OCI-LY3 (cell line): ENCODE measurements around the gene OR1L6.

Experiments used
- H2AFZ ChIP-seq: fragments of 200-600, 300-600 bp; shearing (Covaris generic); 2 replicates; pipeline ENCODE4 v1.6.0; 2014; ENCODE audit warnings: antibody characterized with exemption, low read depth, low read length
- H3K27ac ChIP-seq: fragments of 200-600, 300-600 bp; sonication (generic); 2 replicates; pipeline ENCODE4 v1.5.1; 2014; ENCODE audit warnings: mild to moderate bottlenecking, low read length, moderate library complexity, mixed read lengths
- H3K27me3 ChIP-seq: fragments of 200-600, 300-600 bp; sonication (generic); 2 replicates; pipeline ENCODE4 v1.6.1; 2014; ENCODE audit warnings: low read depth, low read length, mixed read lengths
- H3K36me3 ChIP-seq: fragments of 200-600, 300-600 bp; sonication (generic); replicated peaks from 2 replicates; pipeline ENCODE3; 2014; ENCODE audit warnings: low read depth, low read length, mixed read lengths
- H3K4me1 ChIP-seq: fragments of 300-600, 200-600 bp; sonication (generic); 2 replicates; pipeline ENCODE4 v1.6.1; 2014; ENCODE audit warnings: low read length, mixed read lengths
- H3K4me2 ChIP-seq: fragments of 200-600, 300-600 bp; sonication (generic); 2 replicates; pipeline ENCODE4 v1.6.1; 2014; ENCODE audit warnings: low read length, mixed read lengths
- H3K4me3 ChIP-seq: fragments of 300-600, 200-600 bp; sonication (generic); 2 replicates; pipeline ENCODE4 v1.5.1; 2014; ENCODE audit warnings: antibody characterized with exemption, mild to moderate bottlenecking, low read length, moderate library complexity
- H3K79me2 ChIP-seq: fragments of 300-600, 200-600 bp; shearing (Covaris generic); 2 replicates; pipeline ENCODE4 v1.6.1; 2014; ENCODE audit warnings: mild to moderate bottlenecking, low read length, mixed read lengths
- H3K9ac ChIP-seq: fragments of 300-600, 200-600 bp; shearing (Covaris generic); 2 replicates; pipeline ENCODE4 v1.6.0; 2014; ENCODE audit warnings: mild to moderate bottlenecking, low read length, moderate library complexity
- H3K9me3 ChIP-seq: fragments of 200-600, 300-600 bp; shearing (Covaris generic); 2 replicates; pipeline ENCODE4 v1.6.1; 2014; ENCODE audit warnings: low read length, mixed read lengths; ENCODE audit not compliant: insufficient read depth
- H4K20me1 ChIP-seq: fragments of 200-600, 300-600 bp; sonication (generic); 2 replicates; pipeline ENCODE4 v1.6.1; 2016; ENCODE audit warnings: low read length, mixed read lengths; ENCODE audit not compliant: insufficient read depth
- CTCF ChIP-seq: fragments of 200-600, 300-600 bp; sonication (generic); IDR thresholded peaks from 2 replicates; pipeline ENCODE4 v1.5.1; 2014; ENCODE audit warnings: antibody characterized with exemption, low read length, low read depth
- EZH2phosphoT487 ChIP-seq: fragments of 200-600 bp; shearing (Covaris generic); IDR thresholded peaks from 2 replicates; pipeline ENCODE4 v1.6.1; 2018; ENCODE audit warnings: antibody characterized with exemption, mixed run types, low read depth

The OR1L6 gene

GRCh38 chr9:122723690-122724089, 18.4 kb upstream of the OR1L6 start, which contains the start of gene OR1L4:
TSS of gene OR1L4 (plus strand) at chr9:122723990. CDS start at chr9:122723990, 0 bp downstream.
- Histone ChIP-seq H3K4me1 (no peaks in the 10 kb centered on the region), H3K27me3 (no peaks in the 10 kb centered on the region), H4K20me1 (no peaks in the 10 kb centered on the region), H3K27ac (no peak within 1 kb of the TSS), H2AFZ (no peak within 1 kb of the TSS), H3K9me3 (peaks cover 9% of the 10 kb centered on the region; the same call in 1 of the 2 replicates), H3K79me2 (no peaks in the 10 kb centered on the region), H3K9ac (no peak within 1 kb of the TSS), H3K36me3 (no peaks in the 10 kb centered on the region), H3K4me2 (no peak within 1 kb of the TSS), H3K4me3 (no peak within 1 kb of the TSS)
- TF ChIP-seq CTCF (no peak), EZH2phosphoT487 (no peak)

- Histone ChIP-seq H3K36me3 (no peaks in the 10 kb centered on the region), H2AFZ (no peak overlapping the region), H3K79me2 (no peaks in the 10 kb centered on the region), H3K4me1 (no peaks in the 10 kb centered on the region), H3K27ac (no peak overlapping the region), H3K4me3 (no peak overlapping the region), H3K4me2 (no peak overlapping the region), H4K20me1 (no peaks in the 10 kb centered on the region), H3K27me3 (0 out of 2 replicates have a peak, but pooled peaks cover 2% of the 10 kb centered on the region), H3K9ac (no peak overlapping the region), H3K9me3 (0 out of 2 replicates have a peak, but pooled peaks cover 4% of the 10 kb centered on the region)
- no peak for TF ChIP-seq CTCF
- TF ChIP-seq EZH2phosphoT487: no peak
Measured at GRCh38 chr9:122754825-122755224, 12.7 kb downstream of the OR1L6 start.

- H3K4me1 ChIP-seq: no peaks in the 10 kb centered on the region
- TF ChIP-seq CTCF: no peak
- TF ChIP-seq EZH2phosphoT487: no peak
- H3K9me3 ChIP-seq: peaks cover 4% of the 10 kb centered on the region; the same call in 1 of the 2 replicates
- no peak overlapping the region for H3K4me3 ChIP-seq
- no peak overlapping the region for H3K9ac ChIP-seq
- H3K27ac ChIP-seq: no peak overlapping the region
- H2AFZ ChIP-seq: no peak overlapping the region
- H3K36me3 ChIP-seq: no peaks in the 10 kb centered on the region
- H3K27me3 ChIP-seq: 0 out of 2 replicates have a peak, but pooled peaks cover 7% of the 10 kb centered on the region
- no peaks in the 10 kb centered on the region for H3K79me2 ChIP-seq
- no peak overlapping the region for H3K4me2 ChIP-seq
- H4K20me1 ChIP-seq: no peaks in the 10 kb centered on the region
Measured at GRCh38 chr9:122767817-122768216, 25.7 kb downstream of the OR1L6 start.

GRCh38 chr9:122777052-122777451, 34.9 kb downstream of the OR1L6 start:
- Histone ChIP-seq H3K4me3 (no peak overlapping the region), H3K4me1 (no peaks in the 10 kb centered on the region), H3K36me3 (no peaks in the 10 kb centered on the region), H3K4me2 (no peak overlapping the region), H3K27ac (no peak overlapping the region), H2AFZ (no peak overlapping the region), H3K27me3 (0 out of 2 replicates have a peak, but pooled peaks cover 7% of the 10 kb centered on the region), H3K9me3 (no peaks in the 10 kb centered on the region), H3K79me2 (no peaks in the 10 kb centered on the region), H3K9ac (no peak overlapping the region), H4K20me1 (no peaks in the 10 kb centered on the region)
- TF ChIP-seq EZH2phosphoT487 (no peak), CTCF (no peak)
